Liver (tissue), 9 donors: ENCODE results near the gene CHST3. TPM values are rescaled to one million over a fixed set of nuclear protein-coding genes. Genes with fewer than 3 reads are reported as not detected.

Experiments
- DNase-seq: peaks from one replicate; pipeline ENCODE4 v3.0.0-alpha.2; 2017; ENCODE audit warnings: low spot score
- H3K27ac ChIP-seq, 2 donors: one replicate each; pipeline ENCODE4 v1.7.0; 2013; ENCODE audit warnings: inconsistent platforms in 2 of 2, low read length in 2 of 2, control low read depth in 1 of 2, low read depth in 1 of 2, mild to moderate bottlenecking in 1 of 2
- H3K27me3 ChIP-seq, 4 donors: one replicate each; pipeline versions ENCODE4 v1.6.1 to v1.7.0; 2013; ENCODE audit warnings: low read length in 3 of 4, inconsistent platforms in 1 of 4, mild to moderate bottlenecking in 1 of 4, moderate library complexity in 1 of 4; ENCODE audit not compliant: control insufficient read depth in 4 of 4, insufficient read depth in 4 of 4
- H3K36me3 ChIP-seq, 4 donors: one replicate each; pipeline versions ENCODE4 v1.6.1 to v1.7.0; 2013; ENCODE audit warnings: low read length in 3 of 4, mild to moderate bottlenecking in 3 of 4, low read depth in 1 of 4, moderate library complexity in 1 of 4; ENCODE audit not compliant: control insufficient read depth in 4 of 4, insufficient read depth in 3 of 4
- H3K4me1 ChIP-seq, 4 donors: one replicate each; pipeline versions ENCODE4 v1.6.1 to v1.7.0; 2013; ENCODE audit warnings: low read length in 3 of 4, mild to moderate bottlenecking in 3 of 4, moderate library complexity in 1 of 4; ENCODE audit not compliant: control insufficient read depth in 4 of 4, insufficient read depth in 4 of 4
- H3K4me3 ChIP-seq, 3 donors: one replicate each; pipeline versions ENCODE4 v1.6.1 to v1.7.0; 2013; ENCODE audit warnings: low read length in 3 of 3, control low read depth in 1 of 3, low read depth in 1 of 3, mild to moderate bottlenecking in 1 of 3
- H3K9ac ChIP-seq, 2 donors: one replicate each; pipeline ENCODE4 v1.7.0; 2013; ENCODE audit warnings: low read length in 2 of 2, mild to moderate bottlenecking in 2 of 2, moderate library complexity in 2 of 2, control low read depth in 1 of 2, low read depth in 1 of 2
- H3K9me3 ChIP-seq, 4 donors: one replicate each; pipeline versions ENCODE4 v1.6.1 to v1.7.0; 2013; ENCODE audit warnings: low read length in 3 of 4; ENCODE audit not compliant: control insufficient read depth in 4 of 4
- ATF3 ChIP-seq: IDR thresholded peaks from 2 replicates; pipeline ENCODE4 v1.6.1; 2016; ENCODE audit warnings: antibody characterized with exemption
- CTCF ChIP-seq: fragments of 150-350 bp; IDR thresholded peaks from 2 replicates; pipeline ENCODE4 v1.5.1; 2017; ENCODE audit warnings: improper control_type of control experiment, low read depth, low read length; ENCODE audit not compliant: missing input control
- EGR1 ChIP-seq, 2 donors: IDR thresholded peaks; 2 replicates each; pipeline ENCODE4 v1.6.1; 2016 to 2018; ENCODE audit warnings: antibody characterized with exemption in 2 of 2, low read depth in 2 of 2
- FOXA1 ChIP-seq: IDR thresholded peaks from 2 replicates; pipeline ENCODE4 v1.6.1; 2016; ENCODE audit warnings: antibody characterized with exemption
- FOXA2 ChIP-seq: IDR thresholded peaks from 2 replicates; pipeline ENCODE4 v1.6.1; 2016; ENCODE audit warnings: antibody characterized with exemption
- GABPA ChIP-seq, 2 donors: IDR thresholded peaks in 1 of 2; conservative IDR thresholded peaks in 1 of 2; 2 replicates each; pipeline ENCODE4 v1.6.1; 2016; ENCODE audit warnings: antibody characterized with exemption in 2 of 2, mild to moderate bottlenecking in 1 of 2, moderate library complexity in 1 of 2
- HNF4A ChIP-seq, 2 donors: conservative IDR thresholded peaks; 2 replicates each; pipeline ENCODE4 v1.6.1; 2016; ENCODE audit warnings: antibody characterized with exemption in 2 of 2, mild to moderate bottlenecking in 2 of 2
- HNF4G ChIP-seq: IDR thresholded peaks from 2 replicates; pipeline ENCODE4 v1.6.1; 2016; ENCODE audit warnings: antibody characterized with exemption
- MAX ChIP-seq: IDR thresholded peaks from 2 replicates; pipeline ENCODE4 v1.6.1; 2016; ENCODE audit warnings: antibody characterized with exemption
- NR2F2 ChIP-seq: IDR thresholded peaks from 2 replicates; pipeline ENCODE4 v1.6.1; 2016; ENCODE audit warnings: antibody characterized with exemption
- RAD21 ChIP-seq, 2 donors: IDR thresholded peaks; 2 replicates each; pipeline ENCODE4 v1.6.1; 2016; ENCODE audit warnings: antibody characterized with exemption in 2 of 2, mild to moderate bottlenecking in 2 of 2
- REST ChIP-seq: IDR thresholded peaks from 2 replicates; pipeline ENCODE4 v1.6.1; 2016; ENCODE audit warnings: antibody characterized with exemption, mild to moderate bottlenecking
- RXRA ChIP-seq, 2 donors: IDR thresholded peaks; 2 replicates each; pipeline ENCODE4 v1.6.1; 2017 to 2018; ENCODE audit warnings: antibody characterized with exemption in 2 of 2, mild to moderate bottlenecking in 1 of 2
- SP1 ChIP-seq: IDR thresholded peaks from 2 replicates; pipeline ENCODE4 v1.6.1; 2018; ENCODE audit warnings: antibody characterized with exemption, mild to moderate bottlenecking
- TAF1 ChIP-seq: conservative IDR thresholded peaks from 2 replicates; pipeline ENCODE4 v1.6.1; 2016; ENCODE audit warnings: antibody characterized with exemption, mild to moderate bottlenecking
- YY1 ChIP-seq: IDR thresholded peaks from 2 replicates; pipeline ENCODE4 v1.6.1; 2016; ENCODE audit warnings: antibody characterized with exemption, mild to moderate bottlenecking
- ZBTB33 ChIP-seq: IDR thresholded peaks from 2 replicates; pipeline ENCODE4 v1.6.1; 2016; ENCODE audit warnings: antibody characterized with exemption
- WGBS: extraction: QIAGEN DNeasy Blood & Tissue Kit; methylation state at CpG from one replicate; pipeline ENCODE4 v1.1.7; 2013; 5-methylcytosine and 5-hydroxymethylcytosine counted together
- polyA plus RNA-seq, 2 donors: library from polyadenylated mRNA; stranded (reverse) in 1 of 2; unstranded in 1 of 2; fragments of 200-250 nt in 1 of 2; fragments of >200 nt in 1 of 2; fragmentation: Nextera tagmentation in 1 of 2; extraction: Ambion mirVana in 1 of 2; gene quantifications; one replicate each; pipeline versions ENCODE4 v1.2.1 to v1.2.3, GENCODE V29; 2013 to 2015
- total RNA-seq, 2 donors: library from RNA; depleted of rRNA; stranded (reverse); fragments of >200 nt; gene quantifications; one replicate each; pipeline ENCODE4 v1.2.3, GENCODE V29; 2014
- donor health status: healthy.
- donor health status: healthy.
- donor health status: healthy.
- donor health status: healthy.
- donor health status: healthy.

Gene CHST3
- total and polyA plus RNA-seq, 4 donors: 0.29 to 4.3 (median 1.5) TPM

- no peak for TF ChIP-seq ZBTB33
- TF ChIP-seq FOXA1: no peak
- TF ChIP-seq RAD21 (IDR thresholded peaks at IDR 0.05): no peak
- no peak for TF ChIP-seq SP1
- no peak for TF ChIP-seq RXRA (IDR thresholded peaks at IDR 0.05)
- no peak for TF ChIP-seq ATF3
- TF ChIP-seq FOXA2: no peak
- no peak for TF ChIP-seq MAX
Observed at GRCh38 chr10:72007246-72007892, 43.2 kb downstream of the CHST3 start (continued).

- H3K36me3 ChIP-seq: no peaks in the 10 kb centered on the region
- no peaks in the 10 kb centered on the region for H3K27me3 ChIP-seq
- H3K9me3 ChIP-seq: no peaks in the 10 kb centered on the region
- H3K27ac ChIP-seq: no peak overlapping the region
- H3K4me3 ChIP-seq: no peak overlapping the region
- 89% methylated on average over 58 of the region's 58 CpGs for WGBS
- H3K9ac ChIP-seq: no peak overlapping the region
- no peak for TF ChIP-seq HNF4G
- TF ChIP-seq ZBTB33: no peak
- no peak for TF ChIP-seq NR2F2
- TF ChIP-seq TAF1: no peak
- TF ChIP-seq MAX: no peak
- no peak for TF ChIP-seq RXRA (IDR thresholded peaks at IDR 0.05)
- no peak for DNase-seq
- peaks cover 0 to 8% (median 0%) of the 10 kb centered on the region in 4 donors for H3K4me1 ChIP-seq
Observed at GRCh38 chr10:72008096-72008981, 44.1 kb downstream of the CHST3 start.

- TF ChIP-seq YY1 (no peak), TAF1 (no peak), HNF4G (no peak), CTCF (no peak), RXRA (IDR thresholded peaks at IDR 0.05) (no peak), GABPA (IDR thresholded peaks at IDR 0.05 in 1 of 2, conservative IDR thresholded peaks at IDR 0.05 in 1 of 2) (no peak), SP1 (no peak), HNF4A (conservative IDR thresholded peaks at IDR 0.05) (no peak), EGR1 (IDR thresholded peaks at IDR 0.05; ENCODE audit: low read depth in 2 of 2) (no peak), NR2F2 (no peak), REST (no peak), FOXA2 (no peak), FOXA1 (no peak)
- Histone ChIP-seq H3K9me3 (no peaks in the 10 kb centered on the region), H3K36me3 (no peaks in the 10 kb centered on the region), H3K27ac (peak overlapping the region; percentile 58 to 78), H3K9ac (no peak overlapping the region), H3K4me1 (peaks cover 0 to 8% (median 0%) of the 10 kb centered on the region in 4 donors), H3K4me3 (no peak overlapping the region), H3K27me3 (no peaks in the 10 kb centered on the region)
- WGBS: 81% methylated on average over 9 of the region's 9 CpGs
- no peak for DNase-seq
Observed at GRCh38 chr10:72009051-72009424, 44.8 kb downstream of the CHST3 start.
